Sigmoid colon (tissue), 7 donors: ENCODE data around the gene CHKB. TPM values are rescaled to one million over a fixed set of nuclear protein-coding genes. Genes with fewer than 3 reads are reported as not detected.

Experiments
- DNase-seq: peaks from one replicate; pipeline ENCODE4 v3.0.0-alpha.2; 2019
- H3K27ac ChIP-seq, 4 donors: fragments of 200-600 bp; sonication (generic); one replicate each; pipeline ENCODE4 v1.5.1; 2016 to 2019; ENCODE audit warnings: mild to moderate bottlenecking in 1 of 4
- H3K27me3 ChIP-seq, 3 donors: fragments of 200-600 bp; sonication (generic); one replicate each; pipeline ENCODE4 v1.5.1; 2019; ENCODE audit warnings: mild to moderate bottlenecking in 1 of 3
- H3K36me3 ChIP-seq, 4 donors: fragments of 200-600 bp; sonication (generic); one replicate each; pipeline ENCODE4 v1.5.1; 2016 to 2019
- H3K4me1 ChIP-seq, 4 donors: fragments of 200-600 bp; sonication (generic); one replicate each; pipeline ENCODE4 v1.5.1; 2017 to 2019
- H3K4me3 ChIP-seq, 4 donors: fragments of 200-600 bp; sonication (generic); one replicate each; pipeline ENCODE4 v1.5.1; 2017 to 2019; ENCODE audit warnings: mild to moderate bottlenecking in 2 of 4, moderate library complexity in 1 of 4
- H3K9me3 ChIP-seq, 4 donors: fragments of 200-600 bp in 3 of 4; sonication (generic) in 3 of 4; one replicate each; pipeline versions ENCODE4 v1.5.1 to v1.6.1; 2013 to 2019
- EP300 ChIP-seq, 4 donors: sonication (generic); formaldehyde crosslinking; IDR thresholded peaks; one replicate each; pipeline ENCODE4 v1.6.1; 2017; ENCODE audit warnings: antibody characterized with exemption in 4 of 4
- POLR2A ChIP-seq, 2 donors: fragments of 450-650 bp; IDR thresholded peaks; one replicate each; pipeline ENCODE4 v1.6.1; 2016; ENCODE audit warnings: antibody characterized with exemption in 2 of 2, mild to moderate bottlenecking in 2 of 2, moderate library complexity in 2 of 2
- POLR2AphosphoS5 ChIP-seq, 4 donors: sonication (generic); formaldehyde crosslinking; IDR thresholded peaks; one replicate each; pipeline ENCODE4 v1.6.1; 2017; ENCODE audit warnings: antibody characterized with exemption in 4 of 4
- WGBS, 2 donors: extraction: QIAGEN DNeasy Blood & Tissue Kit; methylation state at CpG; one replicate each; pipeline ENCODE4 v1.1.7; 2013; 5-methylcytosine and 5-hydroxymethylcytosine counted together
- intact Hi-C: fragments of 100-400 bp; cut with DNase I; formaldehyde crosslinking; loops from one replicate; pipeline ENCODE4 v1.15.1; 2023
- polyA plus RNA-seq, 3 donors: library from polyadenylated mRNA; stranded (reverse); fragments of 200-250 nt; gene quantifications; one replicate each; pipeline ENCODE4 v1.2.3, GENCODE V29; 2013
- total RNA-seq, 4 donors: library from RNA; depleted of rRNA; stranded (reverse); fragments of >200 nt; gene quantifications; one replicate each; pipeline ENCODE4 v1.1.0, GENCODE V29; 2016
- TF ChIP-seq, protein P1 (sequence below), 4 experiments: fragments of 450-650 bp in 3 of 4; fragments of 200-600 bp in 1 of 4; IDR thresholded peaks; one replicate each; pipeline ENCODE4 v1.5.1; 2016 to 2019; ENCODE audit warnings: antibody characterized with exemption in 4 of 4, mild to moderate bottlenecking in 3 of 4, moderate library complexity in 2 of 4
- donor health status: healthy with polysubstance abuse.
- donor health status: Bipolar disorder and iron deficiency.
- donor health status: healthy.

Gene CHKB
- total and polyA plus RNA-seq, 7 donors = 22.0 to 90.0 (median 37.8) TPM

DNA sequence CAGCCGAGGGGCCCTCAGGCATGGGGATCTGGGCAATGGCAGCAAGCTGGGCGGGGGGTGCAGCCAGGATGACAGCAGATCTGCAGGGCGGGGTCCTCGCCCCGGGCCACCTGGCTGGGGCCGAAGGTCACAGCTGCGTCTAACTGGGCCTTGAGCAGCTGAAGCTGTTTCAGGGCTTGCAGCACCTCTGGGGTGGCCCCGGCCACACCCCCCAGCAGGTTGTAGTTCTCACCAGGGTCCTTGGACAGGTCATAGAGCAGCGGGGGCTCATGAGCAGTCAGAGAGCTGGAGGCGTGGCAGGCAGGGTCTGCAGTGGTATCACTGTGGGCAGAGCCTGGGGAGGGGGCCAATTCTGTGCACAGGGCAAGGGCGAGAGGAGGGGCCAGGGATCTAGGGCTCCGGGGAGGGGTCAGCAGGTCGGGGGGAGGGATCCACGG lies 42.5 kb upstream of the CHKB start:
- no peak for TF ChIP-seq POLR2AphosphoS5 (IDR thresholded peaks at IDR 0.05)
- TF ChIP-seq, protein P1, sequence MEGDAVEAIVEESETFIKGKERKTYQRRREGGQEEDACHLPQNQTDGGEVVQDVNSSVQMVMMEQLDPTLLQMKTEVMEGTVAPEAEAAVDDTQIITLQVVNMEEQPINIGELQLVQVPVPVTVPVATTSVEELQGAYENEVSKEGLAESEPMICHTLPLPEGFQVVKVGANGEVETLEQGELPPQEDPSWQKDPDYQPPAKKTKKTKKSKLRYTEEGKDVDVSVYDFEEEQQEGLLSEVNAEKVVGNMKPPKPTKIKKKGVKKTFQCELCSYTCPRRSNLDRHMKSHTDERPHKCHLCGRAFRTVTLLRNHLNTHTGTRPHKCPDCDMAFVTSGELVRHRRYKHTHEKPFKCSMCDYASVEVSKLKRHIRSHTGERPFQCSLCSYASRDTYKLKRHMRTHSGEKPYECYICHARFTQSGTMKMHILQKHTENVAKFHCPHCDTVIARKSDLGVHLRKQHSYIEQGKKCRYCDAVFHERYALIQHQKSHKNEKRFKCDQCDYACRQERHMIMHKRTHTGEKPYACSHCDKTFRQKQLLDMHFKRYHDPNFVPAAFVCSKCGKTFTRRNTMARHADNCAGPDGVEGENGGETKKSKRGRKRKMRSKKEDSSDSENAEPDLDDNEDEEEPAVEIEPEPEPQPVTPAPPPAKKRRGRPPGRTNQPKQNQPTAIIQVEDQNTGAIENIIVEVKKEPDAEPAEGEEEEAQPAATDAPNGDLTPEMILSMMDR (IDR thresholded peaks at IDR 0.05) = no peak
- TF ChIP-seq POLR2A (IDR thresholded peaks at IDR 0.05) = no peak
- no peak for TF ChIP-seq EP300 (IDR thresholded peaks at IDR 0.05)
- Histone ChIP-seq H3K36me3 (no peaks in the 10 kb centered on the region), H3K9me3 (no peaks in the 10 kb centered on the region), H3K4me3 (no peak overlapping the region), H3K27ac (no peak overlapping the region), H3K27me3 (peaks cover 0 to 14% (median 9%) of the 10 kb centered on the region in 3 donors), H3K4me1 (peaks cover 0 to 30% (median 21%) of the 10 kb centered on the region in 4 donors)
- intact Hi-C loops = loop anchor here (5.0 kb wide), 4 partner anchors 43 to 383 kb away; partner anchors contain the start of genes CHKB and SCO2
- 36 to 77% methylated on average over 14 of the region's 14 CpGs for WGBS, 2 donors
- DNase-seq = no peak

GRCh38 chr22:50624347-50625130 lies 41.9 kb upstream of the CHKB start:
- Histone ChIP-seq H3K4me1 (peaks cover 0 to 33% (median 24%) of the 10 kb centered on the region in 4 donors), H3K9me3 (no peaks in the 10 kb centered on the region), H3K27me3 (peaks cover 0 to 20% (median 14%) of the 10 kb centered on the region in 3 donors), H3K27ac (no peak overlapping the region), H3K4me3 (no peak overlapping the region), H3K36me3 (no peaks in the 10 kb centered on the region)
- TF ChIP-seq, protein P1 (IDR thresholded peaks at IDR 0.05) = no peak
- no peak for TF ChIP-seq POLR2AphosphoS5 (IDR thresholded peaks at IDR 0.05)
- no peak for TF ChIP-seq POLR2A (IDR thresholded peaks at IDR 0.05)
- no peak for TF ChIP-seq EP300 (IDR thresholded peaks at IDR 0.05)
- 85 to 86% methylated on average over 16 of the region's 16 CpGs for WGBS, 2 donors
- DNase-seq = no peak
- intact Hi-C loops = loop anchor here (5.0 kb wide), 5 partner anchors 42 to 382 kb away; partner anchors contain the start of genes CHKB and SCO2

- TF ChIP-seq, protein P1 (IDR thresholded peaks at IDR 0.05) = no peak
- TF ChIP-seq POLR2A (IDR thresholded peaks at IDR 0.05) (no peak), POLR2AphosphoS5 (IDR thresholded peaks at IDR 0.05) (no peak), EP300 (IDR thresholded peaks at IDR 0.05) (no peak)
- 16 to 60% methylated on average over 16 of the region's 16 CpGs for WGBS, 2 donors
- H3K27ac ChIP-seq = peak overlapping the region in 1 of 4 donors; percentile 27
- intact Hi-C loops = loop anchor here (5.0 kb wide), 1 partner anchor 81 kb away; no protein-coding TSS in a partner anchor
- peak; percentile 58 for DNase-seq
- H3K27me3 ChIP-seq = peaks cover 0 to 36% (median 20%) of the 10 kb centered on the region in 3 donors
- no peak overlapping the region for H3K4me3 ChIP-seq
- H3K4me1 ChIP-seq = peaks cover 0 to 26% (median 17%) of the 10 kb centered on the region in 4 donors
- H3K36me3 ChIP-seq = no peaks in the 10 kb centered on the region
- no peaks in the 10 kb centered on the region for H3K9me3 ChIP-seq
These were observed 40.2 kb upstream of the CHKB start for GRCh38 chr22:50622723-50623327.

- no peaks in the 10 kb centered on the region for H3K36me3 ChIP-seq
- no peak for DNase-seq
- TF ChIP-seq EP300 (IDR thresholded peaks at IDR 0.05) (no peak), POLR2AphosphoS5 (IDR thresholded peaks at IDR 0.05) (no peak), POLR2A (IDR thresholded peaks at IDR 0.05) (no peak)
- TF ChIP-seq, protein P1 (IDR thresholded peaks at IDR 0.05) = no peak
- H3K27me3 ChIP-seq = peaks cover 0 to 39% (median 20%) of the 10 kb centered on the region in 3 donors
- 14 to 15% methylated on average over 18 of the region's 18 CpGs for WGBS, 2 donors
- no peak overlapping the region for H3K4me3 ChIP-seq
- peaks cover 0 to 21% (median 12%) of the 10 kb centered on the region in 4 donors for H3K4me1 ChIP-seq
- intact Hi-C loops = loop anchor here (5.0 kb wide), 1 partner anchor 80 kb away; no protein-coding TSS in a partner anchor
- H3K27ac ChIP-seq = peak overlapping the region in 1 of 4 donors; percentile 27
- H3K9me3 ChIP-seq = no peaks in the 10 kb centered on the region
These were observed 39.5 kb upstream of the CHKB start for GRCh38 chr22:50621948-50622722.
